ENCODE results near the gene CCDC138.

Gene CCDC138

DNA sequence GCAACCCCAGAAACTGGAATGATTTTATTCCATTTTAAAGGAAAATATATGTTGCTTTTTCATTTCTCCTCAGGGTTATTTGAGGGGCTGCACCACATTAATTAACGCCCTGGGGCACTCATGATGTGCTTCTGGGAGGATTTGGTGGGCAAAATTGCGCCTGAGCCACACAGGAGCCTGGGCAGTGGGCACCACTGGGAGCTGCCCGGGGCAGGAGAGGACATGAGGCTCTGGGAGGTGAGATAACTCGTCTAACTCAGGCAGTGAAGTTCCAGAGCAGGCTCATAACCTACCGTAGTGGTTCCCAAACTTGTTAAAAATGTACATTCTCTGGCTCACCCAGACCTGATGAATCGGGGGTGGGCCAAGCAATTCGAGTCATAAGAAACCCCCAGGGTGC lies 134.1 kb downstream of the CCDC138 start:
- DNase-seq, result no peak

GRCh38 chr2:108921096-108922030 lies 134.8 kb downstream of the CCDC138 start:
- no peak for DNase-seq

DNA sequence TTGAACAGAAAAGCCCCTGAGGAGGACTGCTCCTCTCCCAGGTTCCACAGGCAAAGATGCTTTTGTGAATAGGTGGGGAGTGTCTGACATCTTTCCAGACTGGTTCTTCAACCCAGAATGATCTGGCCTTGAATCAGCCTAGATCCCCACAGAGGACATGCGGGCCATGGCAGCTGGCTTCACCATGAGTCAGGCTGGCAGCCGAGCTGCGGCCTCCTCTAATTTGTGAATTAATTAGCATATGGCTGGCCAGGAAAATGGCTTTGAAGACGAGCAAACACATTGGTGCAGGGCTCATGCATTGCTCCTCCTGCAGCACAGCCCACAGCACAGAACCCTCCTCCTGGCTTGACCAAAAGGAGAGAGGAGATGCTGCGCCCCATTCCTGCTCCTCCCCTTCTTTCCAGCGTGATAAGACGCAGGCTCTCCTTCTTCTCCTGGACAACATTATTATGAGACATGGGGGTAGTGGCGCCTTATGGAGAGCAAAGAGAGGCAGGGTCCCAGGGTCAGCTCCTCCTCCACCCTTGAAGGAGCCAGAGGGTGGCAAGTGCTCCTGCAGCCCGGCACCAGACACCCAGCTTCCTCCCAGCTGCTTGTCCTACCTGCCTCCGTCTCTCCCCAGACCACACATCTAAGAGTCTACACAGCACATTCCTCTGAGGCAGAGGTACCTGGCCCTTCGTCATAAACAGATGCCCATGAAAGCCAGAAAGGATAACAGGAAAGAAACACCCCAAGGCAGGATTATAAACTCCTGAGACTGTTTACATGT lies 135.8 kb downstream of the CCDC138 start:
- no peak for DNase-seq

GRCh38 chr2:108923019-108923700 lies 136.6 kb downstream of the CCDC138 start:
- DNase-seq, result no peak

DNA sequence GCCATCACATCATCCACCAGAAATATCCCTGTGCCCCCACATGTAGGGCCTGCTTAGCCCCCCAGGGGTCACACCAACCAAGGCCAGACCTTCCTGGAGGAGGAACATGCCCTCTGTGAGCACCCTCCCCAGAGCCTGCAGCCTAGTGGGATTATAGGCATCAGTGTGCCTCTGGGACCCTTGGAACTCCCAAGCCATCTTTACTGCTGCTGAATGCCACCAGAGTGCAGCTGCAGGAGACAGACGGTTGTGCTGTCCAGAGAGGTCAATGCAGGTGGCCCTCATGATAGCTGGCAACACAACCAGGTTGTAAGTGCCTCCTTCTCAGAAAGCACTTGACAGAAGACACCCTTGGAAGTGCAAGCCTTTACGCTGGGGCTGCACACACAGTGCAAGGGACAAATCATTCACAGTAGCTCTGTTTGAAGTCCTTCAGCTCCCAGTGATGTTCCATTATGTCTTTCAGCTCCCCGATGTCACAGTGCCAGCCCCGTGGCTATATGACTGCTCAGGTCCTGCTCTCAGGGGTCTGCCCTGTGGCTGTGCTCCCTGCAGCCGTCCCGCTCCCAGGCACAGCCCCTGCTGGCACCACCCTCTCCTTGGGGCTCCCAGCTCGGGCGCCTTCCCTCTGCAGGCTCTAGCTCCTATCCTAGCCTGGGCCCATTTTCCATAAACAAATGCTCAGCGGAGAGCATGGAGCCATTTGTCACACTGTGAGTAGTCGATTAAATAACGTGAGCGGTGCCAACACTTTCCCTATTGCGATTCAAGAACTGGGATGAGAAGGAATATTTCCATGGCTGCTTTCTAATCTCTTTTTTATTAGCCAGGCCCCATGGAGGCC lies 137.4 kb downstream of the CCDC138 start:
- no peak for DNase-seq

DNA sequence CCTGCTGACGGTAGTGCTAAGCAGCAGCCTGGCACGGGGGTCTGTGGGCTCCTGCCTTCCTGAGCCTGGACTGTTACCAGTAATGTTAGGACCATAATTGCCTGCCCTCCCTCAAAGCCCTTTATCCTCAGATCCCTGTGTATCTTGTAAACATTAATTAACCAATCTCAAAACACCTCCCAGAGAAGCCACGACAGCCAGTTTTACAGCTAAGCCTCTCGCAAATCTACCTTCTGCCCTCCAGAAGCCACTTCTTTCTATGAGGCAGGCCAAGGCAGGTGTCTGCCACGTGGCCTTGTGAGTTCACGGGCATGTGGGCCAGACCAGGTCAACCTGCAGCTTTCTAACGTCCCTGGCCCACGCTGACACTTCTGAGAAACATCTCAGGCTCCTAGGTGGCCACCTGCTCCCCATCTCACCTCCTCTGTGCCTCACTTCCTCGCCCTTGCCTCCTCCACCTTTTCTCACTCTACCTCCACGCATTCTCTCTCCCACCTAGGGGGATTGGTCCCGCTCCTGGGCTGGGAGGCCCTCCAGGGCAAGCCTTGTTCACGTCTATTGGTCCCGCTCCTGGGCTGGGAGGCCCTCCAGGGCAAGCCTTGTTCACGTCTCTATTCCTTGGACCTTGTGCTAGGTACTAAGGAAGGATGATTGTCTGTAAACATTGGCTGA lies 138.1 kb downstream of the CCDC138 start:
- no peak for DNase-seq

DNA sequence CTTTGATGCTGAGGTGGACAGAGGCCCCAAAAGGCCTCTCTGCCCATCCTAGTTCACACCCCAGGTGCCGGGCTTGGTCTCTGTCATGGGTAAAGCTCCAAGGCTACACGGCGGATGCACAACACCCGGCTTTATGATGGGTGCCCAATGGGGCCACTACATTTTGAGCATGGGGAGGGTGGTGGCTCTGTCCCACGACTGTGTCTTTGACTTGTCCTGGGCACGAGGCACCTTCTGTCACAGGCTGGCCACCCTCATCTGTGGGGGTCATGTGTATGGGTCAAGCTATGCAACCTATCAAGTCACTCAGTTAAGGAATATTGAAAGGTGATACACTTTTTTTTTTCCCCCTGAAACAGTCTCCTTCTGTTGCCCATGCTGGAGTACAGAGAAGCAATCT lies 138.7 kb downstream of the CCDC138 start:
- DNase-seq, result no peak

- DNase-seq, result no peak
These were observed 139.2 kb downstream of the CCDC138 start for GRCh38 chr2:108925735-108926134.

All from CD4-positive, alpha-beta T cell treated with Interferon alpha-2 for 1 hour (primary cell).